ENCODE results near the gene SMC5.

The SMC5 gene

DNA sequence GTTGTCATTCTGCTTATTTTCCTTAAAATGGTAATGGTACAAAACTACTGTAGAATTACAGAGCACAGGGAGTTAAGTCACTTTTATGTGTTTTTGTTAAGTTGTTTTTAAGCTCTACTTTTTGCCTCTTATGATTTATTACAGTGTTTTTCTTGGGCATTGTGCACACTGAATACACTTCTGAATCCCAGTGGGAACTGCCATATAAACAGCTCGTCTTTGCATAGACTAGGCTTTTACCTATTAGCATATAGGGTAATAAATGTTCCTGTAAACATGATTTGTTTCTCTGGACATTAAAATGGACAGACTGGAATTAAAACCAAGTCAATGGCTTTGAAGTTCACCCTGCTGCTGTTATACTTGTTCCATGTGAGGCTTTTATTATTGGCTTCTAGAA lies 143.4 kb downstream of the SMC5 start:
- H3K23ac ChIP-seq (ENCODE audit: low read length), result no peak overlapping the region
- H2BK120ac ChIP-seq (ENCODE audit: insufficient read depth, low read length, poor library complexity), result no peak overlapping the region
- H4K8ac ChIP-seq (ENCODE audit: low read depth, low read length), result no peak overlapping the region
- no peak overlapping the region for H3K27ac ChIP-seq (ENCODE audit: low read depth, low read length)
- no peak overlapping the region for H4K91ac ChIP-seq (ENCODE audit: low read depth, low read length)
- H3K9ac ChIP-seq (ENCODE audit: low read length), result no peak overlapping the region
- H2AFZ ChIP-seq (ENCODE audit: insufficient read depth, low read length, poor library complexity), result no peak overlapping the region
- H2AK5ac ChIP-seq (ENCODE audit: low read length), result no peak overlapping the region
- WGBS (ENCODE audit: extremely low coverage, insufficient coverage, insufficient read length), result no CpG with 5 or more reads among the region's 1 CpG
- no peak overlapping the region for H3K4me2 ChIP-seq (ENCODE audit: low read length)
- no peak overlapping the region for H2BK5ac ChIP-seq (ENCODE audit: low read depth, low read length, poor library complexity)
- H3K79me2 ChIP-seq (ENCODE audit: control insufficient read depth, insufficient read depth, low read length, poor library complexity), result no peaks in the 10 kb centered on the region
- peaks cover 0 to 2% of the 10 kb centered on the region in 2 experiments for H3K4me1 ChIP-seq (ENCODE audit: control insufficient read depth in 1 of 2, insufficient read depth in 2 of 2, low read length in 2 of 2)
- no peaks in the 10 kb centered on the region for H3K79me1 ChIP-seq (ENCODE audit: low read length)
- H3K4me3 ChIP-seq (ENCODE audit: low read depth, low read length), result no peak overlapping the region
- no peak overlapping the region for H3K18ac ChIP-seq (ENCODE audit: low read length)
- H4K12ac ChIP-seq (ENCODE audit: low read depth, low read length), result no peak overlapping the region
- no peak overlapping the region for H3K4ac ChIP-seq (ENCODE audit: low read depth, low read length)
- no peak overlapping the region for H3K14ac ChIP-seq (ENCODE audit: low read length)
- H2BK12ac ChIP-seq (ENCODE audit: low read length), result no peak overlapping the region
- H3K9me3 ChIP-seq (ENCODE audit: insufficient read depth, low read depth, low read length), result peaks cover 3% of the 10 kb centered on the region
- DNase-seq, result no peak
- no peaks in the 10 kb centered on the region for H3K27me3 ChIP-seq (ENCODE audit: insufficient read depth, low read length)
- H3K36me3 ChIP-seq (ENCODE audit: control insufficient read depth in 1 of 2, insufficient read depth in 2 of 2, low read length in 2 of 2), result no peaks in the 10 kb centered on the region

DNA sequence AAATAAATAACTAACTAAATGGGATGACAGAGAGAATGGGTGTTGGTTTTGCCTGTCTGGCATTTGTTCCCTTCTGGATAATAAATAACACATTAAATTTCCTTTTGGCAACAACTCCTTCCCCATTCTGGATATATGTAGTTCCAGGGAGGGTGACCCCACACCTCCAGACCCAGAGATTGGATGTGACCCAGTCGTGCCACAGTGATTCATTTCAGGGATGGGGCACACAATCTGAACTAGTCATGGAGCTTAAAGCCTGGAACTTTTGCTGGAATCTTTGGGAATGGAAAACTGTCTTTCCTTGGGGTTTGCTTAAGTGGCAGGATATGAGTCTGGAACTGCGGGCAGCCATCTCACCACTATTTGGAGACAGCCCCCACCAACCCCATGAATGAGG lies 144.4 kb downstream of the SMC5 start:
- H2AFZ ChIP-seq (ENCODE audit: insufficient read depth, low read length, poor library complexity), result no peak overlapping the region
- H3K79me1 ChIP-seq (ENCODE audit: low read length), result no peaks in the 10 kb centered on the region
- no peaks in the 10 kb centered on the region for H3K36me3 ChIP-seq (ENCODE audit: control insufficient read depth in 1 of 2, insufficient read depth in 2 of 2, low read length in 2 of 2)
- no peak overlapping the region for H2BK120ac ChIP-seq (ENCODE audit: insufficient read depth, low read length, poor library complexity)
- H4K8ac ChIP-seq (ENCODE audit: low read depth, low read length), result no peak overlapping the region
- H3K9me3 ChIP-seq (ENCODE audit: insufficient read depth, low read depth, low read length), result peaks cover 3% of the 10 kb centered on the region
- no peak for DNase-seq
- H3K18ac ChIP-seq (ENCODE audit: low read length), result no peak overlapping the region
- no peak overlapping the region for H2BK12ac ChIP-seq (ENCODE audit: low read length)
- no peak overlapping the region for H4K91ac ChIP-seq (ENCODE audit: low read depth, low read length)
- H2BK5ac ChIP-seq (ENCODE audit: low read depth, low read length, poor library complexity), result no peak overlapping the region
- peaks cover 1 to 3% of the 10 kb centered on the region in 2 experiments for H3K4me1 ChIP-seq (ENCODE audit: control insufficient read depth in 1 of 2, insufficient read depth in 2 of 2, low read length in 2 of 2)
- H3K14ac ChIP-seq (ENCODE audit: low read length), result no peak overlapping the region
- no peaks in the 10 kb centered on the region for H3K79me2 ChIP-seq (ENCODE audit: control insufficient read depth, insufficient read depth, low read length, poor library complexity)
- no peak overlapping the region for H3K9ac ChIP-seq (ENCODE audit: low read length)
- H3K27me3 ChIP-seq (ENCODE audit: insufficient read depth, low read length), result no peaks in the 10 kb centered on the region
- no peak overlapping the region for H3K4me2 ChIP-seq (ENCODE audit: low read length)
- WGBS (ENCODE audit: extremely low coverage, insufficient coverage, insufficient read length), result no CpG with 5 or more reads among the region's 2 CpGs
- H2AK5ac ChIP-seq (ENCODE audit: low read length), result no peak overlapping the region
- no peak overlapping the region for H3K4ac ChIP-seq (ENCODE audit: low read depth, low read length)
- no peak overlapping the region for H3K4me3 ChIP-seq (ENCODE audit: low read depth, low read length)
- H4K12ac ChIP-seq (ENCODE audit: low read depth, low read length), result no peak overlapping the region
- no peak overlapping the region for H3K23ac ChIP-seq (ENCODE audit: low read length)
- no peak overlapping the region for H3K27ac ChIP-seq (ENCODE audit: low read depth, low read length)

- no peak overlapping the region for H3K4me3 ChIP-seq (ENCODE audit: low read depth, low read length)
- peaks cover 4 to 8% of the 10 kb centered on the region in 2 experiments for H3K4me1 ChIP-seq (ENCODE audit: control insufficient read depth in 1 of 2, insufficient read depth in 2 of 2, low read length in 2 of 2)
- H3K4me2 ChIP-seq (ENCODE audit: low read length), result no peak overlapping the region
- no peak overlapping the region for H2BK120ac ChIP-seq (ENCODE audit: insufficient read depth, low read length, poor library complexity)
- no peak overlapping the region for H3K23ac ChIP-seq (ENCODE audit: low read length)
- no peak overlapping the region for H2AK5ac ChIP-seq (ENCODE audit: low read length)
- peaks cover 3% of the 10 kb centered on the region for H3K9me3 ChIP-seq (ENCODE audit: insufficient read depth, low read depth, low read length)
- H4K91ac ChIP-seq (ENCODE audit: low read depth, low read length), result no peak overlapping the region
- no CpG with 5 or more reads among the region's 4 CpGs for WGBS (ENCODE audit: extremely low coverage, insufficient coverage, insufficient read length)
- H3K9ac ChIP-seq (ENCODE audit: low read length), result no peak overlapping the region
- H2BK5ac ChIP-seq (ENCODE audit: low read depth, low read length, poor library complexity), result no peak overlapping the region
- H3K79me1 ChIP-seq (ENCODE audit: low read length), result no peaks in the 10 kb centered on the region
- no peaks in the 10 kb centered on the region for H3K27me3 ChIP-seq (ENCODE audit: insufficient read depth, low read length)
- H4K12ac ChIP-seq (ENCODE audit: low read depth, low read length), result no peak overlapping the region
- no peak overlapping the region for H2AFZ ChIP-seq (ENCODE audit: insufficient read depth, low read length, poor library complexity)
- no peaks in the 10 kb centered on the region for H3K79me2 ChIP-seq (ENCODE audit: control insufficient read depth, insufficient read depth, low read length, poor library complexity)
- H3K27ac ChIP-seq (ENCODE audit: low read depth, low read length), result no peak overlapping the region
- no peak overlapping the region for H2BK12ac ChIP-seq (ENCODE audit: low read length)
- no peak overlapping the region for H3K14ac ChIP-seq (ENCODE audit: low read length)
- no peak overlapping the region for H4K8ac ChIP-seq (ENCODE audit: low read depth, low read length)
- H3K18ac ChIP-seq (ENCODE audit: low read length), result no peak overlapping the region
- H3K4ac ChIP-seq (ENCODE audit: low read depth, low read length), result no peak overlapping the region
- DNase-seq, result no peak
- no peaks in the 10 kb centered on the region for H3K36me3 ChIP-seq (ENCODE audit: control insufficient read depth in 1 of 2, insufficient read depth in 2 of 2, low read length in 2 of 2)
Measured at GRCh38 chr9:70403618-70404025, 144.8 kb downstream of the SMC5 start.

- WGBS (ENCODE audit: extremely low coverage, insufficient coverage, insufficient read length), result no CpG with 5 or more reads among the region's 2 CpGs
- Histone ChIP-seq H2AK5ac (ENCODE audit: low read length) (no peak overlapping the region), H3K36me3 (ENCODE audit: control insufficient read depth in 1 of 2, insufficient read depth in 2 of 2, low read length in 2 of 2) (no peaks in the 10 kb centered on the region)
Measured at GRCh38 chr9:70404261-70404660, 145.5 kb downstream of the SMC5 start.

More at GRCh38 chr9:70404261-70404660, 145.5 kb downstream of the SMC5 start:
- H3K79me1 ChIP-seq (ENCODE audit: low read length), result no peaks in the 10 kb centered on the region
- H3K79me2 ChIP-seq (ENCODE audit: control insufficient read depth, insufficient read depth, low read length, poor library complexity), result no peaks in the 10 kb centered on the region
- H2BK120ac ChIP-seq (ENCODE audit: insufficient read depth, low read length, poor library complexity), result no peak overlapping the region
- no peak overlapping the region for H3K14ac ChIP-seq (ENCODE audit: low read length)
- H3K23ac ChIP-seq (ENCODE audit: low read length), result no peak overlapping the region
- no peak overlapping the region for H3K4ac ChIP-seq (ENCODE audit: low read depth, low read length)
- H4K91ac ChIP-seq (ENCODE audit: low read depth, low read length), result no peak overlapping the region
- H3K9me3 ChIP-seq (ENCODE audit: insufficient read depth, low read depth, low read length), result peaks cover 3% of the 10 kb centered on the region
- H3K4me2 ChIP-seq (ENCODE audit: low read length), result no peak overlapping the region
- H2BK12ac ChIP-seq (ENCODE audit: low read length), result no peak overlapping the region
- no peak overlapping the region for H2AFZ ChIP-seq (ENCODE audit: insufficient read depth, low read length, poor library complexity)
- H3K27ac ChIP-seq (ENCODE audit: low read depth, low read length), result no peak overlapping the region
- H3K27me3 ChIP-seq (ENCODE audit: insufficient read depth, low read length), result no peaks in the 10 kb centered on the region
- DNase-seq, result no peak
- H3K4me1 ChIP-seq (ENCODE audit: control insufficient read depth in 1 of 2, insufficient read depth in 2 of 2, low read length in 2 of 2), result peaks cover 4 to 8% of the 10 kb centered on the region in 2 experiments
- no peak overlapping the region for H4K8ac ChIP-seq (ENCODE audit: low read depth, low read length)
- no peak overlapping the region for H3K4me3 ChIP-seq (ENCODE audit: low read depth, low read length)
- no peak overlapping the region for H2BK5ac ChIP-seq (ENCODE audit: low read depth, low read length, poor library complexity)
- H4K12ac ChIP-seq (ENCODE audit: low read depth, low read length), result no peak overlapping the region
- no peak overlapping the region for H3K9ac ChIP-seq (ENCODE audit: low read length)
- H3K18ac ChIP-seq (ENCODE audit: low read length), result no peak overlapping the region
